ENCODE measurements around the gene TMEM126B.
"Not testable (repeated sequence)": the region's sequence is repeated elsewhere in the genome, so short reads cannot be mapped to it uniquely, and the experiment has no call there.

DNA sequence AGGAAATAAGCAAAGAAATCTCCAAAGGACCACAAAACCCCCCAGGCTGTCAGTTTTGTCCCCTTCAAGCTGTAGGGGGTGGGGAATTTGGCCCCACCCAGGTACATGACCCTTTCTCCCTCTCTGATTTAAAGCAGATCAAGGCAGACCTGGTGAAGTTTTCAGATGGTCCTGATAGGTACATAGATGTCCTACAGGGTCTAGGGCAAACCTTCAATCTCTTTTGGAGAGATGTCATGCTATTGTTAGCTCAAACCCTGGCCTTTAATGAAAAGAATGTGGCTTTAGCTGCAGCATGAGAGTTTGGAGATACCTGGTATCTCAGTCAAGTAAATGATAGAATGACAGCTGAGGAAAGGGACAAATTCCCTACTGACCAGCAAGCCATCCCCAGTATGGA is 19.8 kb upstream of the TMEM126B start:
- TF ChIP-seq, protein P1, sequence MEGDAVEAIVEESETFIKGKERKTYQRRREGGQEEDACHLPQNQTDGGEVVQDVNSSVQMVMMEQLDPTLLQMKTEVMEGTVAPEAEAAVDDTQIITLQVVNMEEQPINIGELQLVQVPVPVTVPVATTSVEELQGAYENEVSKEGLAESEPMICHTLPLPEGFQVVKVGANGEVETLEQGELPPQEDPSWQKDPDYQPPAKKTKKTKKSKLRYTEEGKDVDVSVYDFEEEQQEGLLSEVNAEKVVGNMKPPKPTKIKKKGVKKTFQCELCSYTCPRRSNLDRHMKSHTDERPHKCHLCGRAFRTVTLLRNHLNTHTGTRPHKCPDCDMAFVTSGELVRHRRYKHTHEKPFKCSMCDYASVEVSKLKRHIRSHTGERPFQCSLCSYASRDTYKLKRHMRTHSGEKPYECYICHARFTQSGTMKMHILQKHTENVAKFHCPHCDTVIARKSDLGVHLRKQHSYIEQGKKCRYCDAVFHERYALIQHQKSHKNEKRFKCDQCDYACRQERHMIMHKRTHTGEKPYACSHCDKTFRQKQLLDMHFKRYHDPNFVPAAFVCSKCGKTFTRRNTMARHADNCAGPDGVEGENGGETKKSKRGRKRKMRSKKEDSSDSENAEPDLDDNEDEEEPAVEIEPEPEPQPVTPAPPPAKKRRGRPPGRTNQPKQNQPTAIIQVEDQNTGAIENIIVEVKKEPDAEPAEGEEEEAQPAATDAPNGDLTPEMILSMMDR (conservative IDR thresholded peaks at IDR 0.05 in 1 of 2, IDR thresholded peaks at IDR 0.05 in 1 of 2; ENCODE audit: extremely low read depth in 1 of 2, insufficient read depth in 1 of 2, low read depth in 1 of 2, low read length in 2 of 2): not testable (repeated sequence)
- not testable (repeated sequence) for TF ChIP-seq EZH2 (IDR thresholded peaks at IDR 0.05; ENCODE audit: borderline replicate concordance, low read length)

Data from mammary epithelial cell (primary cell).